HTERT RPE-1 (cell line): Measurements from ENCODE around the gene MPP2.
"Not testable (repeated sequence)": the region's sequence is repeated elsewhere in the genome, so short reads cannot be mapped to it uniquely, and the experiment has no call there.

Experiments used
- in situ Hi-C: fragments of 300-500 bp; cut with MboI; formaldehyde crosslinking; loops from 4 replicates; pipeline ENCODE4 v1.14.3; 2020; ENCODE audit warnings: low sequenced_read_pairs

Gene MPP2

GRCh38 chr17:43905985-43906852 is 1.1 kb downstream of the MPP2 start:
- in situ Hi-C loops: no loop called here

- in situ Hi-C loops: no loop called here
Observed at GRCh38 chr17:43905400-43905984, 1.8 kb downstream of the MPP2 start.

- in situ Hi-C loops: no loop called here
Observed at GRCh38 chr17:43901861-43902589, 5.3 kb downstream of the MPP2 start.

- in situ Hi-C loops: no loop called here
Observed at GRCh38 chr17:43900858-43901754, 6.2 kb downstream of the MPP2 start.

GRCh38 chr17:43900183-43900857 is 7.0 kb downstream of the MPP2 start:
- in situ Hi-C loops: no loop called here

- in situ Hi-C loops: no loop called here
Observed at GRCh38 chr17:43898446-43898845, 8.9 kb downstream of the MPP2 start.

GRCh38 chr17:43897831-43898230 is 9.5 kb downstream of the MPP2 start:
- in situ Hi-C loops: no loop called here

GRCh38 chr17:43894494-43894893 is 12.8 kb downstream of the MPP2 start:
- in situ Hi-C loops: not testable (repeated sequence)

- in situ Hi-C loops: no loop called here
Observed at GRCh38 chr17:43892647-43892952, 14.7 kb downstream of the MPP2 start.

GRCh38 chr17:43891851-43892646 is 15.3 kb downstream of the MPP2 start:
- in situ Hi-C loops: no loop called here

- in situ Hi-C loops: no loop called here
Observed at GRCh38 chr17:43890240-43890639, 17.1 kb downstream of the MPP2 start.

GRCh38 chr17:43888548-43888947 is 18.8 kb downstream of the MPP2 start:
- in situ Hi-C loops: no loop called here

- in situ Hi-C loops: no loop called here
Observed at GRCh38 chr17:43882761-43883415, 24.4 kb downstream of the MPP2 start.

- in situ Hi-C loops: no loop called here
Observed at GRCh38 chr17:43881758-43882505, 25.4 kb downstream of the MPP2 start.

GRCh38 chr17:43881181-43881580 is 26.2 kb downstream of the MPP2 start:
- in situ Hi-C loops: no loop called here

- in situ Hi-C loops: no loop called here
Observed at GRCh38 chr17:43880420-43880991, 26.8 kb downstream of the MPP2 start.

GRCh38 chr17:43879723-43880419 is 27.5 kb downstream of the MPP2 start:
- in situ Hi-C loops: no loop called here
